Stimulated activated CD8-positive, alpha-beta memory T cell treated with anti-CD3 and anti-CD28 coated beads, Interleukin-2, amount 100 ng/mL, for 1 hour (primary cell): ENCODE data around the gene UACA.

Experiments
- DNase-seq, 2 donors: peaks; one replicate each; pipeline ENCODE4 v3.0.0-alpha.2; 2020; ENCODE audit warnings: low read depth in 2 of 2

Gene UACA

GRCh38 chr15:70712271-70712670 lies 51.1 kb downstream of the UACA start:
- DNase-seq: no peak

GRCh38 chr15:70710714-70711113 lies 52.6 kb downstream of the UACA start:
- DNase-seq: no peak

DNA sequence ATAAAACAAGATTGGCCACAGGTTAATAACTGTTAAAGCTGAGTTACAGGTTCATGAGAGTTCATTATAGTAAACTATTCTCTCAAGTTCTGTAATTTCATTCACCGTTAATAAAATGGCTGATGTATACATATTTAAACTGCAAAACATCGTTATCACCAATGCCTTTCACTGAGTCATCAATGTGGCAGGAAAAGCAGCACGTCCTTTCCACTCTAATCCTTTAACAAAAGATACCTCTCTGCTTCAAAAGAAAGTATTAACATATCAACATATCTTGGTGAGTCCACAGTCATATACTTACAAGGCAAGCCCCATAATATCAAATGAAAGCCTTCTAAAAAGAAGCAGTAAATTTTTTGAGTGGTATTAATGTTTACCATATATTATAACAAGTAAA lies 54.5 kb downstream of the UACA start:
- DNase-seq: no peak

- no peak for DNase-seq
Observed at GRCh38 chr15:70707686-70708300, 55.6 kb downstream of the UACA start.

DNA sequence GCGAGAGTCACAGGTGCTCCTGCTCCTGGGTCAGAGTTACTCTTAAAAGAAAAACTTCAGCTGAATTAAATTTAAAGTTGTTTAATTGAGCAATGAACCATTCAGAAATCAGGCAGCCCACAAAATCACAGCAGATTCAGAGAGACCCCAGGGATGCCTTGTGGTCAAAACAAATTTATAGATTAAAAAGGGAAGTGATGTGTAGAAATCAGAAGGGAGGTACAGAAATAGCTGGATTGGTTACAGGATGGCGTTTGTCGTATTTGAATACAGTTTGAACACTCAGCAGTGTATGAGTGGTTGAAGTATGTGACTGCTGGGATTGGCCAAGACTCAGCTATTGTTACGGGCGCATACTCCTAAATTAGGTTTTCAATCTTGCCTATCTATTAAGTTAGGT lies 58.6 kb downstream of the UACA start:
- DNase-seq: no peak

- no peak for DNase-seq
Observed at GRCh38 chr15:70704166-70704565, 59.2 kb downstream of the UACA start.

- DNase-seq: no peak
Observed at GRCh38 chr15:70703096-70703878, 60.1 kb downstream of the UACA start.

DNA sequence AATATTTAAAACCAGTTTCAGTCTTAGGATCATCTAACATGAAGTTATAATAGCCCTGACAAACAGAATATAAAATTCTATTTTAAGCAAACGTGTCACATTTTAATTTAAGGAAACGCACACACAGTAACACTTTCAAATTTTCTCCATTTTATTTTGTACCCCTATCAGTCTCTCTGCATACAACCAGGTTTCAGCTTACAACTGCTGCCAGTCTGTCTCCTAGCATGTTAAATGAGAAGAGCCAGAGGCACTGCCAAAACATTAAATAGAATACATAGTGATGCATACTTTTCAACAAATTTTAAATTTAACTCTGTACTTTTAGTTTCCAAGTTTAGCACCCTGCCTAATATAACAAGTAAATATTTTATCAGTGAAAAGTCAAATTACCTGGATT lies 60.8 kb downstream of the UACA start:
- DNase-seq: no peak

DNA sequence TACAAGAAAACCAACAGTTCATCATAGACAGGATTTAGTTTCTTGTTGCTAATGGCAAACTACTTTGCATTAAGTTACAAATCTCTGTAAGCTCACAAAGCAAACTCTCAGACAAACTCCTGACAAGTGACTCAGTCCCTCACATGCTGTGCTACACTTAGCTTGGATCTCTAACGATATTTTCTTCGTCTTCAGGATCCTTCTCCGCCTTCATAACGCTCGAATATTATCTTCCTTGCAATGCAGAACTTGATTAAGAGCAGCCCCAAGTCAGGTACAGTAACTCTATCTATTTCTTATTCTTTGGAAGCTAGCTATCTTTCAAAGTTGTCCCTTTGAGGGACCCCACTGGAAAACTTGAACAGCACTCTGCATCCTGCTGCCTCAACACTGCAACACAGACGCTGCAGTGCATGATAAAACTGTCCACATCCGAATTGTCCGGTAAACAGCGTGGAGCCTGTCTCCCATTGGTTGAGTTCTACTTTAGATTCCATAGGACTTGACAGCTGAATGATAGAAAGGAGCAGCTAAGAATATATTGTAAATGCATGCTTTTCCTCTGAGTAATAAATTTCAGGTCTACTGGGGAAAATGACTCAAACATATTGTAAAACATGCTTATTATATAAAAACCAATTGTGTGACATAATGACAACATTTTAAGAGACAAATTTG lies 61.3 kb downstream of the UACA start:
- no peak for DNase-seq

DNA sequence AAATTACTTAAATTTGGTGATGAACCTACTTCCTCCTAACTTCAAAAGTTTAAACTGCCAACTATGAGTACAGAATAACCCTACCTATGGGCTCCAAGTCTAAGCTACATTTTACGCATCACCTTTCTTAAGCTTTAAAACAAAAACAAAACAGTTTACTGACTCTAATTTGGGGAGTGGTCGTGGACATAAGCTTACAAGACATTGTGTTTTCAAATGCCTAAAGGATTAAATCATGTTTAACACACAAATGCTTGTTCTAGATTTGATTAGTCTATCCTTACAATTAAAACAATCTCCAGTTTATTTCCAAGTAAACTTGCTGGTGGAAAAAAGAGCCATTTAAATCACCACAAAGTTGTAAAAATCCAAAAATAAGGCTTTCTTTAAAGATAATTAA lies 62.2 kb downstream of the UACA start:
- no peak for DNase-seq

GRCh38 chr15:70699890-70700289 lies 63.5 kb downstream of the UACA start:
- DNase-seq: no peak

DNA sequence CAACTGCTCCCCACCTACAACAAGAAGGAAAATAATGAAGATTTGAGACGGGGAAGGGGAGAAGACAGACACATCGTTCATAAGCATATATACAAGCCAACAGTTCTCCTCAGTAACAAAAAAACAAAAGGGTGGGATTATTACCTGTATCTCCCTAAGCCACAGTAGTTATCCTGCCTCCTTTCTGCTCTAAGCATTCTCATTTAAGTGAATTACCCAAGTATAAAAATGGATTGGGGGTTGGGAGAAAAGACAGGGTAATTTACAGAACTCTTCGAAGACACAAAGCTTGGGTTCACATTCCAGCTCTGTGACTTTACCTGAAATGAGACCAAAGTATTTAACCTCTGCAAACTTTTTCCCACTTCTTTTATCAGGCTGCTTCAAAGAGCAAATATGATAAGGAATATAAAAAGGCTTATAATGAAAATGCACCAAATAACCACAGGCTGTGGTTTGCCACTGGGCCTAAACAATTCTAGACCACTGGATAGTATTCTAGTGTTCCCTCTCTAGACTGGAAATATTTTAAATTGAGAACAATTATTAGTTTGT lies 64.4 kb downstream of the UACA start:
- DNase-seq: no peak

GRCh38 chr15:70698426-70698825 lies 64.9 kb downstream of the UACA start:
- no peak for DNase-seq

DNA sequence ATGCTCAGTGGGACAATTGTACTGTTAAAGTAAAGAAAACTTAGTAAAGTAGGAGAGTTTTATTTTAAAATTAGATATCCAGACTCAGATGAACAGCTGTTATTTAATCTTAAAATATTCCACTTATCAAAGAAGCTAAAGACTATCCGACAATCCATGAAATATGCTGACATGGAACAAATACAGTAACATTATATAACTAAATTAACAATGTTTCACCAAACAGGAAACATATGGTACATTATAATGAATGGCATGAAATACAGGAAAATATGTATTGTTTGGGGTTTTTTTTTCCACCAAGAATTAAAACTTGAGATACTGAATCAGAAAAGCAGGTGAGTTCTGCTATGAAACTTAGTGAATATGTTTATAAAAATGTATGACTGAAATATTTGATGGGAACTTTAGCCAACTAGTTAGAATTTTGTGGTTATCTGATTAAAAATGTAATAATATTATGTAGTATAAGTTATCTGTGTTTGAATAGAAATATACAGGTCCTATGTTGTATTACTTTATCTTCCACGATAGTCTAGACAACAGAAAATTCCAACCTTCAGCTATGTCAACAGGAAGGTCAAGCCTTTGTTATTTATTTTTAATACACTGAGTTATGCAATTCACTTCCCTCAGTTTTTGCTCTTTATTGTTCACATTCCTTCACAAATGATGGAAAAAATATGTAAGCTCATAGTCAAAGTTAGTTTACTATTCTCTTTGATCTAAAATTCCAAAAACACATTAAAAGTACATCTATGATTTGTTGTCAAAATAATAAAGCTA lies 72.7 kb downstream of the UACA start:
- no peak for DNase-seq

DNA sequence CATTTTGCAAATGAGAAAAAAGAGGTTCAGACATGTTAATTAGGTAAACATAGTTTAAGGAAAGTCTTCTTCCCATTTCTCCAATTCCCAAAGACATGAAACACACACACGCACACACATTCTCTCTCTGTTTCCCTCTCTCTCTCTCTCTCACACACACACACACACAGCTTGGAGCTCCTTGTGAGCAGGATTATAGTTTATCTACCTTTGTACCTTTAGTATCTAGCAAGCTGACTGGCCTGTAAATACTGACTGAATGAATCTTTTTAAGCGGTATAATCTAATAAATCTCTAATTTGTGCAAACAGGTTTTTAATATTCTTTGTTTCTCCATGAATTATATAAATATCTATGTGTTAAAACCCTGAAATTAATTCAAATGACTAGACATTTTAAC lies 73.3 kb downstream of the UACA start:
- no peak for DNase-seq

- no peak for DNase-seq
Observed at GRCh38 chr15:70687482-70687881, 75.9 kb downstream of the UACA start.

DNA sequence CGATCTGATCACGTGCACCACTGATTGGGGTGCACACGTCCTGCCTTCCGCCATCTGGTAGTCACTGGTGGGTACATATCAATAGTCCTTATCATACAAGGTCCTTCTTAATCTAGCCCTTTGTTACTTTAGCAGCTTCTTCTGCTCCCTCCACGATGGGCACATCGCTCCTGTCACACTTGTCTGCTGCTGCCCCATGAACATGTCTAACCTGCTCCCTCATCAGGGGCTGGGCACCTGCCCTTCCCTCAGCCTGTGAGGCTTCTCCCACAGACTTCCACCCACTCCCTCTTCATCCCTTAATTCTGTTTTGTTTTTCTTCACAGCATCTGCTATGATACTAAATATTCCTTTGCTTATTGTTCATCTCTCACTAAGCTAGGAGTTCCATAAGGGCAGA lies 82.5 kb downstream of the UACA start:
- no peak for DNase-seq

- no peak for DNase-seq
Observed at GRCh38 chr15:70679919-70680231, 83.5 kb downstream of the UACA start.

DNA sequence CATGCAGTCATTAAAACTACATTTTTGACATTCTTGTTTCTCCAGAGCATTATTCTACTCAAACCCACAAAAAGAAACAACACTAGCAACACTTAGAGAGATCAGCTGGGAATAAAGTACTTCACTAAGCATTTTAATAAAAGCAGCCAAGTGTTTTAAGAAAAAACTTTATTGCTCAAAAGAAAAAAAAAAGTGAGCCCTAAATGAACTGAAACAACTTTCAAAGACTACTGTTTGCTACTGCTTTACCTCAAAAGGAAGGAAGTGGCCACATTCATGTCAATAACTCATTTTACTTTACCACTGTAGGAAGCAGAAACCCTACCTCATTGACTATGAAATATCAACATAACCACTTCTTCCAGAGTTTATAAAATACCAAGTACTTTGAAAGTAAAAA lies 91.3 kb downstream of the UACA start:
- no peak for DNase-seq

DNA sequence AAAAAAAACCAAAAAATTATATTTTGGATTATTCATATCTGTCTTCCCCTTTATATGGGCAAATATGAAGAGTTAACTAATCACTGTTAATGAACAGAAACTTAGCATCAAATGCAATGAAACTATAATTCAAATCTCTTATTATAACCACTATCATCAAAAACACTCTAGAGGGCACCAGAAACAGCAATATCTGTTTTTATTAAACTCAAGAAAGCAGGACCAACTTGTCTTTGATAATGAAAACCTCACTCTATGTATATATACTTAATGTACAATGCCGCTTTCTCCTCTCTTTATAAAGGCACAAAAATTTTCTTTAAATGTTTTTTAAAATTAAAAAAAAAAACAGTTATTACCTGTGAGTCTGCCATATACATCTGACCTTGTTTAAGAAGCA lies 92.7 kb downstream of the UACA start:
- no peak for DNase-seq

GRCh38 chr15:70669966-70670658 lies 93.2 kb downstream of the UACA start:
- no peak for DNase-seq
